Renal pelvis (tissue), 4 donors: ENCODE results near the gene TTLL7. TPM values are rescaled to one million over a fixed set of nuclear protein-coding genes. Genes with fewer than 3 reads are reported as not detected.
"Not testable (repeated sequence)": the region's sequence is repeated elsewhere in the genome, so short reads cannot be mapped to it uniquely, and the experiment has no call there.

ENCODE experiments used
- DNase-seq: peaks from one replicate; pipeline ENCODE4 v3.0.0-alpha.2; 2013
- polyA plus RNA-seq, 3 donors: library from polyadenylated mRNA; unstranded; fragments of 120-200 nt; gene quantifications; one replicate each; pipeline ENCODE4 v1.2.1, GENCODE V29; 2013; ENCODE audit not compliant: insufficient read length in 3 of 3

The TTLL7 gene
- polyA plus RNA-seq, 3 donors, result 3.7 to 7.0 (median 5.0) TPM

DNA sequence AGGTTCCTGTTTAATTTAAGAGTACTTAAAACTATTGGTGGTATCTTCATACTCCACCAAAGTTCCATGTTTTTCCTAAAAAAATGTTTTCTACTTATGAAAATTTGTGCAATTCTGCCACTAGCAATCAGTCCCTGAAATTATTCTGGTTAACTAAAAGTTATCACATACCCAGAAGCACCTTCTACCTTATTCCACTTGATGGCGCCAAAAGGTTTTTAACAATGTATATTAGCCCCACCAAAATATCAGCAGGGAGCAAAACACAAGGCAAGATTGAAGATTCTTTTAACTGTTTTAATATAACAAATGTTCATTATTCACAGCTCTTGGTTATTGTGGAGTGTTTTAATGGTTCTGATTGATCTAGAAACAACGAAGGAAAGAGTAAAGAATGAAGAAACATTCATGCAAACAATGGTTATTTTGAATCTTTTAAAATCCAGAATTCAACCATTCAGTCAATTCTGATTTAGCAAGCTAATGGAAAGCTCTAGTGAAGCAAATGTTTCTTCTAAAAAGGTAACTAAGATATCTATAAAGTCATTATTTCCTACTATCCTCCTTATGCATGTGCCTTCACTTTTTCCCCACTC is 67.2 kb downstream of the TTLL7 start:
- DNase-seq, result peak; percentile 58

DNA sequence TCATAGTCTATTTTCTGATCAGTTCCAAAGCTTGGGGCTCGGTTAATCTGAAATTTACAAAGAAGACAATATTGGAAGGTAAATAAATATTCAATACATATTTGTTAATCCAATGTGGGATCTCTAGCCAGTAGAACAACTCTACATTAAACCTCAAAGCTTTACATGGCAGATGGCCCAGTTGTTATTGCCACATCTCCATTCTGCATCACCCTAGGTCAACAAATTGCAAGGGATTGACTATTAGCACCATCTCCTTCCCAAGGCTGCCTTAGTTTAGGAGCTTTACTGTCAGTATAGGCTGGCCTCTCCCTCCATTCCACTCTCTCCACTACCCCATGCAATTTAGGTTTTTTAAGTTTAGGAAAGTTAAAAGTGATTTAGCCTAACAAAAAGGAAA is 69.7 kb downstream of the TTLL7 start:
- no peak for DNase-seq

DNA sequence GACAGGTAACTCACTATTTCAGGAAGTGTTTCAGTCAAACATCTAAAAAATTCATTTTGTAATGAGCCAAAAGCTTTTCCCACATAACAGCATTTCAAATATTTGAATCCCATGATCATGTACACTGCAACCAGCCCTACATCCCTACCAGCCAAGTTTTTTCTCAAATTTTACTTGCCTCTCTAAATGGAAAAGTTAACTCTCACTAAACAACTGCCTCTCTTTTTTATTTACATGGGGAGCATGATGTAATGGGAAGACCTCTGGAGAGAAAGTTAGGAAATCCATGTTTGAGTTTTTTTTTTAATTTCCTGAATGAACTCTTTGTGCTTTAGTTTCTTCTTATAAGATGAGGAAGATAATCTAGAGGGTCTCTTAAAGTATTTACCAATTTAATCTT is 70.5 kb downstream of the TTLL7 start:
- DNase-seq, result no peak

DNA sequence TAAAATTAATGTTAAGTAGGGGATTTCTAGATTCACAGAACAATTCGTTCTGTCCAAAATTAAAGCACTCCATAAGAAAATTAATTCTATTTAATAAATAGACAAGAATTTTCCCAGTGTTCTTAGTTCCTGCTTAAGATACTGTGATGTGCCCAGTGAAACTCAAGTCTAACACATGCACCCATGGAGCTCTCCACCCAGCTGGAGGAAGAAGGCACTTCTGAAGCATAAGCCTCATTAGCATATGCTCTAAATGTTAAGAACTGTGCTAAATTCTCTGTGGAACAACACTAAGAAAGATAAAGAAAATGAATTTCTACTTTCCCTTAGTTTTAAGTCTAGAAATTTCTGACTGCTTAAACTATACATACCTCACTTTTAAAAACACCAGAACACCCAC is 71.2 kb downstream of the TTLL7 start:
- no peak for DNase-seq

DNA sequence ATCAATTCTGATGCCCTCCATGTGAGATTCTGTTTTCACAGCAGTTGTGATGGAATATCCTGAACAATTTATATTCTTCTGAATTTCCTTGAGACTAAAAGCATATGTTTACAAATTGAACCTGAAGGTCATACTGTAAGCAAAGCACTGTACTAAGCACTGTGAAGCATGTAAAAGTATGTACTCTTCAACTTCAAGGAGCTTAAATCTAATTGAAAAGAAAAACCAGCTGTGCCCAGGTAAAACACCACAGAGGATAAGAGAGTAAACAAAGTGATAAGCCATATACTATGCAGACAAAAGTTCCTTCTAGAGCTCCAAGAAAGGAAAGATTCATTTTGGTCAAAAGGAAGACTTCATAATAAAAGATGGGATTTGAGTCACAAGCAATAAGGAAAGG is 71.9 kb downstream of the TTLL7 start:
- DNase-seq, result no peak

DNA sequence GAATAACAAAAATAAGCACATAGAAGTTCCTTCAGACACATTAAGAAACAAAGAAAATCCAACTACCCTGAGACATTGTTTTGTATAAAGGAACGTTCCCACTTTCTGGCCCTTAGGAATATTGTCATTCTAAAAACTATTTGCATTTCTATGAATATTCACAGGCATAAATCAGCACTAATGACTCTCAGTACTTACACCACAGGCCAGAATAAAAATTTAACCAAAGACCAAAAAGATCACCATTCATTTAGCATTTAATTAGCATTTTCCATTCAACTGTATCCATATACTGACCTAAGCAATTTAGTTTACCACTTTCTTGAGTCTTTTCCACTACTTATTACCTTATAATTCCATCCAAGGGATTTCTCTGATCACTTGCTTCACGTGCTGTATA is 75.4 kb downstream of the TTLL7 start:
- DNase-seq, result no peak

DNA sequence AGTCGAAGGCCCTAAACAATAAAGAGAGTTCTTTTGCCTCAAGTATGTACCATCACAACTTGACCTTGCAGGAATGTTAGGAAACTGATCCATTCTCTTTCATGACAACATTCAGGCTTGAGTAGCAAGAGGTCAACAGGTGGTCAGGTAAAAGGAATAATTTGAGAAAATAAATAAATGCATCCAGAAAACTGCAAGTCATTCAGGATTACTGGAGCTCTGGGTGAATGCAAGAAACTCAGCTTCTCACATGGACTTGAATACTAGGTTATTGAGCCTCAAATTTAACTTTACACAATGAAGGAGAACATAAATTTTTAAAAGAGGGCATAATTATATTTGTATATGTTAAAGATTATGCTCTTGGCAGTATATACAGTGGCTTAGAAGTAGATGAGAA is 76.5 kb downstream of the TTLL7 start:
- no peak for DNase-seq

DNA sequence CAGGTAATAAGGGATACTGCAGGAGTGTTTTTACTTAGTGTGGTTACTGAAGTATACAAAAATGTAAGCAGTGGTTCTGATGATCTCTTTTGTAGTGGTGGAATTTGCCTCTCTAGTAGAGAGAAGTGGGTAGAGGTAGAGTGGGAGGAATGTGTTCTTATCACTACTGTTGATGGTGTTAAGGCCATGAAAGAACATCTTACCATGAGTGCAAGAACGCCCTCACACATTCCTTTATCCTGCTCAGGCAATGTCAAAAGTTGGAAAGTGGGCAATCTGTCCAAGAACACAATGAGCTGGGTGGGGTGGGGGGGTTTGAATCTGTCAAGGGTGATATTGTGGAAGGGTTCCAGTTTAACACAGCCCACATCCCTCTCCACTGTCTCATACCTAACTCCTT is 78.6 kb downstream of the TTLL7 start:
- no peak for DNase-seq

DNA sequence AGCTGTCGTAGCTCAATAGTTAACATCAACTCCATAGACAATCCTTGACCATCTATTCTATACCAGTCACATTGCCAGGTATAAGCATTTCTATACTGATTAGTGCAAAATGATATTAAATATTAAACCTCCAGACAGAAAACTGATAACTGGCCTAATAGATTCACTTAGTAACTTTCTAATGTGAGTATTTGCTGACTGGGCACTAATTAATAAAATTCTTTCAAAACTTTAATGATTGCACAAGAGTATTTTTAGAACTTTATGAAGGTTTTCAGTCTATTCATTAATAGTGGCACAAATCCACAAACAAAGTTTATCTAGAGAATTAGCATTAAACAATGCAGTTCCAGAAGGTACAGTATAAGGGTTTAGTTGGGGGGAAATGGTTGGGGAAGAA is 79.1 kb downstream of the TTLL7 start:
- DNase-seq, result no peak

DNA sequence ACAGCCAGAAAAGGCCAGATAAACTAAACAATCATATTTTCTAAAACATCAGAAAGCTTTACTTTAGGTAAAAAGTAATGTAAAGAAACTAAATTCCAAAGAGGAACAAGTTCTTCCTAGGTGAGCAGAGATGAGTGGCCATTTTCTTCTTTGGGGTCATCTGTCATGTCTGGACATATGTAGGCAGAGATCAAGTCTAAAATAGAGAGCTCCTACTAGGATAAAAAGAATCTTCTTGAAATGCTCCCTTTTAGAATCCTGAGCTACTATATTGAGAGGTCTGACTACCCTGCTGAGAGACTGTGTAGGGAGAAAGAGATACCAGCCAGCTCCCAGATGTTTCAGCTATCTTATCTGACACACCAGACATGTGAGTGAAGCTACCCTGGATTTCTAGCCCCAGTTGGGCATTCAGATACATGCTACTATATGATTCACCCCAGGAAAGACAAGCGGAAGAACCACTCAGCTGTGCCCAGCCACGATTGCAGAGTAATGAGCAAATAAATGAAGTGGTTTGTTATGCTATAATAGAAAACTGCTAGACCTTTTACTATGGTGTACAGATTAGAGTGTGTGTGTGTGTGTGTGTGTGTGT is 80.1 kb downstream of the TTLL7 start:
- no peak for DNase-seq

DNA sequence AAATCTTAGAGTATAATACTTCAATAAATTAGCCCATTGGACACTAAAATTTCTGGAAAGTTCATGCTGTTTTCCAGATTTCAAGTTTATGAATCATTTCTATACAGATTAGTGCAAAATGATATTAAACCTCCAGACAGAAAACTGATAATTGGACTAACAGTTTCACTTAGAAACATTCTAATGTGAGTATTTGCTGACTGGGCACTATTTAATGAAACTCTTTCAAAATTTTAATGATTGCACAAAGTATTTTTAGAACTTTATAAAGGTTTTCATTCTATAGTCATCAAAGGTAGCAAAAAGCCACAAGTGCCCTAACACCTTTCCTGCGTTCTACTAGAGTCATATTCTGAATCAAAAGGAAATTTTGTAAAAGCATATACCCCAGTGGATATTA is 81.0 kb downstream of the TTLL7 start:
- no peak for DNase-seq

DNA sequence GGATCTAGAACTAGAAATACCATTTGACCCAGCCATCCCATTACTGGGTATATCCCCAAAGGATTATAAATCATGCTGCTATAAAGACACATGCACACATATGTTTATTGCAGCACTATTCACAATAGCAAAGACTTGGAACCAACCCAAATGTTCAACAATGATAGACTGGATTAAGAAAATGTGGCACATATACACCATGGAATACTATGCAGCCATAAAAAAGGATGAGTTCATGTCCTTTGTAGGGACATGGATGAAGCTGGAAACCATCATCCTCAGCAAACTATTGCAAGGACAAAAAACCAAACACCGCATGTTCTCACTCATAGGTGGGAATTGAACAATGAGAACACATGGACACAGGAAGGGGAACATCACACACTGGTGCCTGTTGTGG is 82.8 kb downstream of the TTLL7 start:
- not testable (repeated sequence) for DNase-seq

DNA sequence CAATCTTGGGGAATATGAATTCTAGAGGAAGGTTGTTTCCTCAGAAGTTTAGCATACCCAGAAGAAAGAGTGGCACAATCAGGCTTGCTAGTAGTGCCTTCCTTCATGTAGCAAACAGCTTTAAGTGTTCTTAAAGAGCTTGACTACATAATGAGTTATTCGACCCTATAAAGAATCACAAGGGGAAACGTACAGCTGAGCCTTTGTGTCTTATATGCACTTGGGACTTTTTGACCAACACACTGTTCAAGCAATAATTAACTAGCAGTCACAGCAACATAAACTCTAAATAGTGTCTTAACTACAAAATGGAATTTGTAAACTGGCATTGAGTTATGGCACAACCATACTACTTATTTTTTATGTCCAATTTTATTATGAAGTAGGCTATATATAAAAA is 86.1 kb downstream of the TTLL7 start:
- no peak for DNase-seq

DNA sequence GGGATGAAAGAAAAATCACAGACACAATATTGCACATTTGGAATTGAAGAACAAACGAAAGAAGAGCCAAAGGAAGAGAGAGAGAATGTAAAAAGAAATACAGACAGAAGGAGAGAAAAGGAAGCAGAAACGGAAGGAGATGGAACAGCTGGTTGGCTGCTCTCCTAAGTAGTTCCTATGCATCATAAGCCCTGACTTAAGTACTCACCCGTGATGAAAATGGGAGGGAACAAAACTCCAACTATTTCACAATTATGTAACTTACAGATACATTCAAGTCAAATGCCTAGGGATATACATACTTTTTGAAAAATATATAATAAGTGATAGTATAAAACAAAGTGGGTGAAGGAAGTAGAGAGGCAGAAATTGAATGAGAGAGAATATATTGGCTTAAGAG is 88.5 kb downstream of the TTLL7 start:
- no peak for DNase-seq

DNA sequence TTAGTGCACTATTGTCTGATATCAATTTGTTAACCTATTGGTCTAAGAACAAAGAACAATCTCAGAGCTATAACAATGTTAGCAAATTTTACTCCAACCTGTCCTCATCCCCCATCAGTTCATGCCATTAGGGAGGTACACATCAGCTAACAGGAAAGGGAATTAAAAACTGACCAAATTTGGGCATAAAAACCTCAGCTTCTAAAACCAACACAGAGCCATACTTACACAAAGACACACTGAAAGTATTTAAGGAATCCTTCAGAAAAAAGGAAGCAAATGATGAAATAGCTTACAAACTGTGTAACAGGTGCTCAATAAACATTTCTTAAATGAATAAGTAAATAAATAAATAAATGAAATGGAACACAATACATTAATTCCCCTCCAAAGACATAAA is 89.2 kb downstream of the TTLL7 start:
- DNase-seq, result no peak

DNA sequence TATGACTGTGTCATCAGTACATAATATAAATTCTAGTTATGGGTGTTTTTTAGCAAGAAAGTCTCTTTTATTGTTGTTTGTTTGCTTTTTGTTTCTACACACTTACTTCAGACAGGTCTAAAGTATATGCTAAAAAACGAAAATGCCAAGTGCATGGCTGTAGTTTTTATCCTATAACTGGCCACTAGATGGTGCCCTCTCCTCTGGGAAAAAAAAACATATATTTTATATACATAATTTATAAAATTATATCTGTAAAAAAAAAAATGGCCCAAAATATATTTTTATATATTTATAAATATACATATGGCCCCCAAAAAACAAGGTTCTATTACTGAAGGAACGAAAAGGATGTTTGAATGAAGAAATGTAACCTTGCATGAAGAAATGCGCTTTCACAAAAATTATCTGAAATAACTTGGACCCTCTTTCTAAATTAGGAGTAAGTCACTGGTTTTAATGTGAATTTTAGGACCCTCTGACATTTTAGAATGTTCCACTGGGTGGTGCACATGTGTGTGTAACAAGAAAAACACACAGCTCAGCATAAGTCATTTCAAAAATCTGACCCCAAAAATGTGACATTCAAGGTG is 93.5 kb downstream of the TTLL7 start:
- DNase-seq, result no peak

DNA sequence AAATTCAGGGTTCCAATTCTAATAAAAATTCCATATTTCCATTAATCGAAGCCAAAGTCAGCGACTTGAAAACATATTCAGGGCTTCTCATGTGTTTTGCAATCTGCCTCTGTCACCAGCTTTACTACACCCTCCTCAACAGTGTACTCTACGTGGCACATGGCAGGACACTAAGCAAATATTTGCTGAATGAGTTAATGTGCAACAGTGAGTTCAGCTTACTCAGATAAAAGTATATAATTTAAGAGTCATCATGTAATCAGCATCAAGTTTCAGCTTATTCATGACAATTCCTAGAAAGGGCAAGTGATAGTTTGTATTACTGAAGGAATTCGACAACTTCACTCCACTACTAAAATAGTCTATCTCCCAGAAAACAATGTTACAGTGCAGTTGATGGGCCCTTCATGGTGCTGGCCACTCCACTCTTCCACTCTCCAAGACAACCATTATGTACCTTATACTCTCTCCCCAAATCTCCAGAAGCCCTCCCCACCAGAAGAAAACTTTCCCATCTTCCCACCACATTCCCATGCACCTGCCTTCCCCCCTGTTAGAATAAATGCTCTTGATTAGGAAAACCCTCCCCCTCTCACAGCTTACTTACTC is 97.3 kb downstream of the TTLL7 start:
- DNase-seq, result no peak

DNA sequence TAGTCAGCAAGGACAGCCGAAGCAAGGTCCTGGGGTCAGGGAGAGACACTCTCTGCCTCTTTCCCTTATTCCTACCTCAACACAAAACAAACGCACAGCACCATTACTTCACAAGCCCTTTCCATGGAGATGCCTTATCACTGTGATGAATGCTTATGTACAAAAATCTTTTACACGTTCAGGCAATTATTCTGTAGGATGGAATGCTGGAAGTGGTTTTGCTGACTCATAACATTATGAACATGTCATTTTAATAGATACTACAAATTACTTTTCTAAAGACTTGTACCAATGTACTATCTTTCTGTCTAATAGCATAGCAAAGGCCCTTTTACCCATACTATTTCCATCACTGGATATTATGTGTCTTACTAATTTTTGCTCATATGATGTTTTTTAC is 98.4 kb downstream of the TTLL7 start:
- DNase-seq, result no peak

DNA sequence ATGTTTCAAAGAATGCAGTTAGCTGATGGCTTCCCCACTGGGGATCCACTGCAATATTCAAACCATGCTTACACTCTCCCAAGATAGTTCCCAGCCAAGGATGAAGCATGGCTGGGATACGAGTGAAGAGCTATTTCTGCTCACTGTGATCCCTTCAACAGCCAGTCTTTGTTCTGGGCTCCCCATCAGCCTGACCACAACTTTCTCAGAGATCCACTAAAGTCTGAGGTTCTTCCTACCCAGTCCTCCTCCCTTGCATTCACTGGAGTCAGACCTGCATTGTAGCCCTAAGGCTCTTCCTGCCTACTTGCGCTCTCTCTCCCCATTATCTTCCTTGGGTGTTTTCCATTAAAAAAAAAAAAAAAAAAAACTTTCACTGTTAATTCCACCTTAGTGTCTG is 101.4 kb downstream of the TTLL7 start:
- DNase-seq, result no peak

DNA sequence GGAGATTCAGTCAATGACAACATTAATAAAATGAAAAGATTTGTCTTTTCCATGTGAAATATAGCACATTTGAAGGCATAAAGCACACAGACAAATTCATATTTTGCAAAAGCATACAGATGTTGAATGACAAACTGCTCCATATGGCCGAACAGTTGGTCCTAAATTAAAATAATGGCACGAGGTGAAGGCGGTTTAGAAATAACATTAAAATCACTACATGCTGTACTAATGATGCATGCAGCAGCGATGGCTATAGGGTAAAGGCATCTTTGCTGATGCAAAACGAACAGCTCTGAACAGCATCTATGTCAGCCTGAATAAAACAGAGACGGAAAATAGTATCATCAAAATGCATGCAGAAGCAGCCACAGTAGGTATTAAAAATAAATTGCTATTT is 102.6 kb downstream of the TTLL7 start:
- no peak for DNase-seq

DNA sequence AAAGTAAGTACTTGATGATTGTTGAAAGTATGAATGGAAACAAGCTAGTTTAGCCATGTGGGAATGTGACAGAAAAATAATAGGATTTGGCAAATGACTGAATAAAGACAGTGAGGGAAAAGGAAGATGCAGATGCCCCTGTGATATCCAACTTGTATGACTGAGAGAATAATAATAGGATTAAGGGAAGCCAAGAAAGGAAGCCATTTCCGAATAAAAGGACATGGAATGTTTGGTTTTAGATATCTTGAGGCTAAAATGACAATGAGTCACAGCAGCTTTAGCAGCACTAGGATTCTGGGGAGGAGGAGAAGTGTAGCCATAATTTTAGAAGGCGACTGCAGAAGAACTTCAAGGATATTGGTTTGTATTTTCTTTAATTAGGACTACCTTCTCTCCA is 109.2 kb downstream of the TTLL7 start:
- no peak for DNase-seq

DNA sequence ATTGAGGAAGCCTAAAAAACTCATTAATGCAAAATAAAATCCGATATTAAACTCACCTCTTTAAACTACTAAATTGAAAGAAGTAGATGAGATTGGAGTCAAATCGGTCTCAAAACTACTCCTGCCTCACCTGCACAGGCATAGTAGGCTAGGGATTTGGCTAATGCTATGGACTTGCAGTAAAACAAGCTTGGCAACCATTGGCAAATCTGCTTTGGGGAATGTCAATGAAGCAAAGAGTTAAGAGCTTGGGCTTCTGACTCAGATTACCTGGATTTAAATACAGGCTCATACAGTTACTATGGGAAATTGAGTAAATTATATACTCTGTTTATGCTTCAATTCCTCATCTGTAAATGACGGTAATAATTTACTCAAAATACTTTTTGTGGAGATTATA is 111.4 kb downstream of the TTLL7 start:
- no peak for DNase-seq

DNA sequence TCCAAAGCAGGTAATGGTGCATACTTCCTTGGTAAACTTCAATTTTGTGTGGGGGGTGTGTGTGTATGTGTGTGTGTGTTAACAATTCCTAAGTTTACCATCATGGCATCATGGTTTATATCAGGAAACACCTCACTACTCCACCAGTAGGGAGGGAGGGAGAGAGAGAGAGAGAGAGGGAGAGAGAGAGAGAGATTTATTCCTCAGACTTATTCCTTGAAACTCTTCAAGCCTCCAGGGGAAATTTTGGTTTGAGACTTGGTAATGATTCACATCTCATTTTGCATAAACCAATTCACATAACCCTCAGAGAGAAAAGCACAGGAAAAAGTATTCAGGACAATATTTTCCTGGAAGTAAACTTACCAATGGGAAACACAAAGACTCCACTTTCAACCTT is 115.0 kb downstream of the TTLL7 start:
- no peak for DNase-seq

DNA sequence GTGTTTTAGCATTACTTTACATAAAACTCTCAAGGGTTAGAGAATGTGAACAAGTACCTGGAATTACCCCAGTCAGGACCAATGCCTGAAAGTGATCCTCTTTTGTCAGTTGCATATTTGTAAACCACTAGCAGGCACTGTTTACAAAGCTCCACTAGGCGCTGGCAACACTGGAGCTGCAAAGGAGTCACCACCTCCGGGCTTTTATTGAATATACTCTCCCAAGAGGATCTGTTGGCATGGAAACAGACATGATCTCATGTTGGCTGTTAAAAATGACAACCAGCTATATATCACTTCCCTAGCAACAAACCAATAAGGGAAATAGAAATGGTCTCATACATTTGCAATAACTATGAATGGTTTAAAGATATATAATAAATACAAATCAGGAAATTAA is 116.0 kb downstream of the TTLL7 start:
- no peak for DNase-seq
